IMR-90 (cell line): ENCODE results near the gene DSC2. TPM values are rescaled to one million over a fixed set of nuclear protein-coding genes. Genes with fewer than 3 reads are reported as not detected.

Source experiments
- ATAC-seq: fragments of 200-7000 bp; cut with Tn5 transposase; 2 replicates; pipeline ENCODE4 v1.9.1; 2020; ENCODE audit warnings: low read depth, mild to moderate bottlenecking, moderate library complexity
- BruUV-seq: library from RNA; stranded (reverse); fragments of 400-500 nt; replicated peaks from 2 replicates; lab custom pipeline; 2021; lab: Mats Ljungman, UMichigan
- CTCF ChIA-PET: fragments of 300-600 bp; formaldehyde crosslinking; extraction: SDS; loops from one replicate; lab custom pipeline; 2021; ENCODE audit warnings: antibody characterized with exemption; lab: Yijun Ruan, JAX
- POLR2A ChIA-PET: fragments of 300-600 bp; sonication (Branson Sonifier 250); formaldehyde crosslinking; loops from one replicate; lab custom pipeline; 2022; ENCODE audit warnings: antibody characterized with exemption; ENCODE audit not compliant: unreplicated experiment; lab: Charles Lee
- DNase-seq: peaks from one replicate; pipeline ENCODE4 v3.0.0; 2013
- H2AFZ ChIP-seq: replicated peaks from 2 replicates; pipeline ENCODE3; 2013; ENCODE audit warnings: low read length, mild to moderate bottlenecking; ENCODE audit not compliant: poor library complexity
- H2AK5ac ChIP-seq: 2 replicates; pipeline ENCODE4 v1.6.1; 2013; ENCODE audit warnings: low read depth, low read length, inconsistent platforms
- H2AK9ac ChIP-seq: replicated peaks from 2 replicates; pipeline ENCODE3; 2013; ENCODE audit warnings: mild to moderate bottlenecking, low read depth, low read length, moderate library complexity; ENCODE audit not compliant: poor library complexity
- H2BK120ac ChIP-seq: 2 replicates; pipeline ENCODE4 v1.6.1; 2013; ENCODE audit warnings: low read depth, low read length, inconsistent platforms
- H2BK15ac ChIP-seq: 3 replicates; pipeline ENCODE4 v1.6.1; 2013; ENCODE audit warnings: low read depth, low read length, inconsistent platforms
- H2BK20ac ChIP-seq: 2 replicates; pipeline ENCODE4 v1.6.1; 2013; ENCODE audit warnings: low read depth, mild to moderate bottlenecking, inconsistent platforms, low read length, moderate library complexity
- H2BK5ac ChIP-seq: 2 replicates; pipeline ENCODE4 v1.6.1; 2013; ENCODE audit warnings: mild to moderate bottlenecking, low read depth, low read length, inconsistent platforms; ENCODE audit not compliant: poor library complexity, severe bottlenecking
- H3K14ac ChIP-seq: replicated peaks from 2 replicates; pipeline ENCODE4 v1.6.1; 2013; ENCODE audit warnings: low read depth, low read length, inconsistent platforms
- H3K18ac ChIP-seq: 2 replicates; pipeline ENCODE4 v1.6.1; 2013; ENCODE audit warnings: low read depth, low read length, control low read depth
- H3K23ac ChIP-seq: 2 replicates; pipeline ENCODE4 v1.6.1; 2013; ENCODE audit warnings: low read depth, low read length, inconsistent platforms
- H3K27ac ChIP-seq: 2 replicates; pipeline ENCODE4 v1.5.1; 2013; ENCODE audit warnings: mild to moderate bottlenecking, control low read depth, low read length; ENCODE audit not compliant: insufficient read depth
- H3K27me3 ChIP-seq: 2 replicates; pipeline ENCODE4 v1.6.1; 2013; ENCODE audit warnings: low read length; ENCODE audit not compliant: control insufficient read depth, insufficient read depth
- H3K36me3 ChIP-seq: 2 replicates; pipeline ENCODE4 v1.6.1; 2013; ENCODE audit warnings: low read length, mixed read lengths; ENCODE audit not compliant: control insufficient read depth, insufficient read depth
- H3K4ac ChIP-seq: 2 replicates; pipeline ENCODE4 v1.6.1; 2013; ENCODE audit warnings: low read depth, low read length, inconsistent platforms
- H3K4me1 ChIP-seq: 2 replicates; pipeline ENCODE4 v1.6.1; 2013; ENCODE audit warnings: low read length, mixed read lengths; ENCODE audit not compliant: control insufficient read depth, insufficient read depth
- H3K4me2 ChIP-seq: 2 replicates; pipeline ENCODE4 v1.6.1; 2013; ENCODE audit warnings: low read depth, mild to moderate bottlenecking, control low read depth, low read length, moderate library complexity
- H3K4me3 ChIP-seq: 2 replicates; pipeline ENCODE4 v1.5.1; 2013; ENCODE audit warnings: low read depth, mild to moderate bottlenecking, control low read depth, low read length, moderate library complexity; ENCODE audit not compliant: insufficient read depth
- H3K56ac ChIP-seq: 2 replicates; pipeline ENCODE4 v1.6.1; 2013; ENCODE audit warnings: low read length, inconsistent platforms; ENCODE audit not compliant: insufficient read depth; ENCODE audit errors: extremely low read depth
- H3K79me1 ChIP-seq, 2 experiments: 2 replicates each; pipeline ENCODE4 v1.6.1; 2013; ENCODE audit warnings: low read length in 2 of 2, inconsistent platforms in 1 of 2, low read depth in 1 of 2
- H3K9ac ChIP-seq: 2 replicates; pipeline ENCODE4 v1.6.1; 2013; ENCODE audit warnings: low read depth, low read length, control low read depth
- H3K9me1 ChIP-seq: 2 replicates; pipeline ENCODE4 v1.6.1; 2013; ENCODE audit warnings: low read length, inconsistent platforms; ENCODE audit not compliant: insufficient read depth
- H3K9me3 ChIP-seq: 2 replicates; pipeline ENCODE4 v1.6.1; 2013; ENCODE audit warnings: low read length; ENCODE audit not compliant: control insufficient read depth, insufficient read depth
- H4K20me1 ChIP-seq: 2 replicates; pipeline ENCODE4 v1.6.1; 2013; ENCODE audit warnings: low read length, inconsistent platforms; ENCODE audit not compliant: insufficient read depth
- H4K5ac ChIP-seq: 2 replicates; pipeline ENCODE4 v1.6.1; 2013; ENCODE audit warnings: mild to moderate bottlenecking, low read depth, low read length, control low read depth
- H4K8ac ChIP-seq, 2 experiments: 2 replicates each; pipeline ENCODE4 v1.6.1; 2013; ENCODE audit warnings: low read depth in 2 of 2, low read length in 2 of 2, control low read depth in 1 of 2, inconsistent platforms in 1 of 2
- H4K91ac ChIP-seq: 2 replicates; pipeline ENCODE4 v1.6.1; 2013; ENCODE audit warnings: low read depth, low read length, inconsistent platforms; ENCODE audit not compliant: insufficient read depth
- CEBPB ChIP-seq: IDR thresholded peaks from 2 replicates; pipeline ENCODE4 v1.6.1; 2012; ENCODE audit warnings: low read depth, low read length, improper control_type of control experiment
- MXI1 ChIP-seq: IDR thresholded peaks from 2 replicates; pipeline ENCODE4 v1.6.1; 2012; ENCODE audit warnings: low read depth, mild to moderate bottlenecking, low read length, moderate library complexity, borderline replicate concordance
- RAD21 ChIP-seq: IDR thresholded peaks from 2 replicates; pipeline ENCODE4 v1.6.1; 2012; ENCODE audit warnings: low read length, improper control_type of control experiment
- RCOR1 ChIP-seq: IDR thresholded peaks from 2 replicates; pipeline ENCODE4 v1.6.1; 2012; ENCODE audit warnings: mild to moderate bottlenecking, low read length, improper control_type of control experiment; ENCODE audit not compliant: insufficient replicate concordance
- WGBS, 2 experiments: methylation state at CpG; one replicate each; pipeline versions ENCODE4 v1.1.5 to v1.1.7; 2013; ENCODE audit warnings: missing lambda C conversion rate in 2 of 2; ENCODE audit not compliant: insufficient read length in 1 of 2; ENCODE audit errors: extremely low coverage in 2 of 2; 5-methylcytosine and 5-hydroxymethylcytosine counted together
- dilution Hi-C: fragments of 300-500 bp; cut with HindIII; formaldehyde crosslinking; loops from one replicate; pipeline ENCODE4 v1.14.3; 2018; ENCODE audit warnings: low sequenced_read_pairs; ENCODE audit not compliant: unreplicated experiment
- in situ Hi-C: fragments of 300-500 bp; cut with MboI; formaldehyde crosslinking; loops from 3 replicates; pipeline ENCODE4 v1.14.3; 2019; ENCODE audit warnings: low sequenced_read_pairs, inconsistent platforms, mixed read lengths
- intact Hi-C: fragments of 100-400 bp; cut with micrococcal nuclease; formaldehyde crosslinking; loops from 2 replicates; pipeline ENCODE4 v1.10.0; 2022
- polyA plus RNA-seq, 3 experiments: library from polyadenylated mRNA; depleted of rRNA; stranded (reverse); fragments of >200 nt; gene quantifications; 2 replicates each; pipeline ENCODE4 v1.2.3, GENCODE V29; 2012; ENCODE audit warnings: low replicate concordance in 1 of 3
- total RNA-seq: library from RNA; depleted of rRNA; stranded (reverse); fragments of >200 nt; gene quantifications from 2 replicates; pipeline ENCODE4 v1.2.3, GENCODE V29; 2012
- TF ChIP-seq, protein P1 (sequence below): fragments of 150-350 bp; IDR thresholded peaks from 2 replicates; pipeline ENCODE4 v1.6.1; 2016; ENCODE audit warnings: low read depth, mild to moderate bottlenecking, low read length, moderate library complexity, borderline replicate concordance

The DSC2 gene
- total and polyA plus RNA-seq, 2 of the 4 experiments (the other 2 are of a cell fraction), result not detected

- dilution Hi-C loops (no loop called here), intact Hi-C loops (no loop called here), in situ Hi-C loops (no loop called here)
- Histone ChIP-seq H3K4ac (no peak overlapping the region), H2AK9ac (no peak overlapping the region), H3K23ac (no peak overlapping the region), H2AK5ac (no peak overlapping the region), H4K5ac (no peak overlapping the region), H3K4me1 (no peaks in the 10 kb centered on the region), H2BK120ac (no peak overlapping the region), H3K79me1 (no peaks in the 10 kb centered on the region), H4K8ac (no peak overlapping the region), H3K4me3 (no peak overlapping the region), H2BK15ac (no peak overlapping the region), H3K9me1 (no peaks in the 10 kb centered on the region), H3K4me2 (no peak overlapping the region), H3K36me3 (no peaks in the 10 kb centered on the region), H4K20me1 (no peaks in the 10 kb centered on the region), H3K56ac (no peak overlapping the region), H2BK5ac (no peak overlapping the region), H2AFZ (no peak overlapping the region), H2BK20ac (no peak overlapping the region), H3K27ac (no peak overlapping the region), H3K14ac (no peak overlapping the region), H3K18ac (no peak overlapping the region), H3K9me3 (no peaks in the 10 kb centered on the region), H4K91ac (no peak overlapping the region), H3K9ac (no peak overlapping the region), H3K27me3 (no peaks in the 10 kb centered on the region)
- TF ChIP-seq MXI1, result no peak
- TF ChIP-seq RAD21, result no peak
- no peak for TF ChIP-seq CEBPB
- TF ChIP-seq RCOR1, result no peak
- TF ChIP-seq, protein P1, sequence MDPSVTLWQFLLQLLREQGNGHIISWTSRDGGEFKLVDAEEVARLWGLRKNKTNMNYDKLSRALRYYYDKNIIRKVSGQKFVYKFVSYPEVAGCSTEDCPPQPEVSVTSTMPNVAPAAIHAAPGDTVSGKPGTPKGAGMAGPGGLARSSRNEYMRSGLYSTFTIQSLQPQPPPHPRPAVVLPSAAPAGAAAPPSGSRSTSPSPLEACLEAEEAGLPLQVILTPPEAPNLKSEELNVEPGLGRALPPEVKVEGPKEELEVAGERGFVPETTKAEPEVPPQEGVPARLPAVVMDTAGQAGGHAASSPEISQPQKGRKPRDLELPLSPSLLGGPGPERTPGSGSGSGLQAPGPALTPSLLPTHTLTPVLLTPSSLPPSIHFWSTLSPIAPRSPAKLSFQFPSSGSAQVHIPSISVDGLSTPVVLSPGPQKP, result no peak
- 83% methylated on average over 1 of the region's 4 CpGs; no CpG with 5 or more reads in 1 of the 2 experiments for WGBS, 2 experiments
- ChIA-PET POLR2A (no interaction called here), CTCF (no interaction called here)
- ATAC-seq, result no peak
- DNase-seq, result no peak
- BruUV-seq, result no TSS peak
Observed at GRCh38 chr18:31134988-31135529, 32.8 kb upstream of the DSC2 start.
